Stimulated activated naive B cell treated with anti-CD40 and anti-IgM and Interleukin-4, amounts not matched to agents 10 μg/mL and 1 μg/mL and 100 μg/mL, for 72 hours (primary cell): Measurements from ENCODE around the gene TENM4.

Experiments used
- ATAC-seq, 2 donors: fragments of 150-1000 bp; cut with Tn5 transposase; replicated peaks; 2 replicates each; pipeline ENCODE4 v1.10.0; 2021; ENCODE audit warnings: moderate library complexity in 1 of 2
- DNase-seq: peaks from one replicate; pipeline ENCODE4 v3.0.0; 2021
- H3K27ac Mint-ChIP-seq: one replicate; pipeline ENCODE4 v1.8.0; 2022; ENCODE audit warnings: mild to moderate bottlenecking, mixed read lengths
- H3K27me3 Mint-ChIP-seq, 2 donors: one replicate each; pipeline ENCODE4 v1.8.0; 2022; ENCODE audit warnings: mixed read lengths in 2 of 2
- H3K36me3 Mint-ChIP-seq, 2 donors: one replicate each; pipeline ENCODE4 v1.8.0; 2022; ENCODE audit warnings: mixed read lengths in 2 of 2, mild to moderate bottlenecking in 1 of 2
- H3K4me1 Mint-ChIP-seq, 2 donors: one replicate each; pipeline ENCODE4 v1.8.0; 2022; ENCODE audit warnings: mixed read lengths in 2 of 2, mild to moderate bottlenecking in 1 of 2
- H3K4me3 Mint-ChIP-seq, 2 donors: one replicate each; pipeline ENCODE4 v1.8.0; 2022; ENCODE audit warnings: mild to moderate bottlenecking in 2 of 2, mixed read lengths in 2 of 2, moderate library complexity in 1 of 2
- H3K9me3 Mint-ChIP-seq, 2 donors: one replicate each; pipeline ENCODE4 v1.8.0; 2022; ENCODE audit warnings: mixed read lengths in 2 of 2, mild to moderate bottlenecking in 1 of 2

The TENM4 gene

GRCh38 chr11:78967811-78968210, 473.0 kb downstream of the TENM4 start:
- H3K27me3 Mint-ChIP-seq: peaks cover 20 to 30% of the 10 kb centered on the region in 2 donors
- no peak overlapping the region for H3K27ac Mint-ChIP-seq
- H3K4me1 Mint-ChIP-seq: no peaks in the 10 kb centered on the region
- no peak for DNase-seq
- H3K36me3 Mint-ChIP-seq: no peaks in the 10 kb centered on the region
- no peak overlapping the region for H3K4me3 Mint-ChIP-seq
- no peaks in the 10 kb centered on the region for H3K9me3 Mint-ChIP-seq
- ATAC-seq: no peak

- Mint-ChIP-seq H3K27ac (no peak overlapping the region), H3K27me3 (peaks cover 39 to 53% of the 10 kb centered on the region in 2 donors), H3K4me3 (no peak overlapping the region), H3K9me3 (no peaks in the 10 kb centered on the region), H3K36me3 (no peaks in the 10 kb centered on the region), H3K4me1 (peaks cover 2 to 8% of the 10 kb centered on the region in 2 donors)
- no peak for DNase-seq
- no peak for ATAC-seq
Measured at GRCh38 chr11:78965432-78965831, 475.4 kb downstream of the TENM4 start.

- Mint-ChIP-seq H3K27ac (no peak overlapping the region), H3K4me3 (no peak overlapping the region), H3K4me1 (peaks cover 2 to 8% of the 10 kb centered on the region in 2 donors), H3K27me3 (peaks cover 35 to 55% of the 10 kb centered on the region in 2 donors), H3K36me3 (no peaks in the 10 kb centered on the region), H3K9me3 (no peaks in the 10 kb centered on the region)
- ATAC-seq (no peak), DNase-seq (no peak)
Measured at GRCh38 chr11:78961937-78962701, 478.7 kb downstream of the TENM4 start.

- ATAC-seq: peak; percentile 23 to 38
- Mint-ChIP-seq H3K9me3 (no peaks in the 10 kb centered on the region), H3K4me3 (no peak overlapping the region)
Measured at GRCh38 chr11:78961247-78961646, 479.6 kb downstream of the TENM4 start.

GRCh38 chr11:78958444-78958843, 482.4 kb downstream of the TENM4 start:
- H3K27ac Mint-ChIP-seq: no peak overlapping the region
- no peaks in the 10 kb centered on the region for H3K9me3 Mint-ChIP-seq
- no peak for ATAC-seq
- H3K27me3 Mint-ChIP-seq: peaks cover 27 to 47% of the 10 kb centered on the region in 2 donors
- no peaks in the 10 kb centered on the region for H3K36me3 Mint-ChIP-seq
- H3K4me3 Mint-ChIP-seq: no peak overlapping the region
- no peak for DNase-seq
- H3K4me1 Mint-ChIP-seq: peaks cover 2 to 8% of the 10 kb centered on the region in 2 donors

More at GRCh38 chr11:78961247-78961646, 479.6 kb downstream of the TENM4 start:
- no peak for DNase-seq
- no peaks in the 10 kb centered on the region for H3K36me3 Mint-ChIP-seq
- H3K27me3 Mint-ChIP-seq: peaks cover 30 to 52% of the 10 kb centered on the region in 2 donors
- H3K27ac Mint-ChIP-seq: no peak overlapping the region
- peaks cover 2 to 8% of the 10 kb centered on the region in 2 donors for H3K4me1 Mint-ChIP-seq

- H3K27me3 Mint-ChIP-seq: peaks cover 25 to 45% of the 10 kb centered on the region in 2 donors
Measured at GRCh38 chr11:78957476-78958245, 483.2 kb downstream of the TENM4 start.

GRCh38 chr11:78954696-78955095, 486.1 kb downstream of the TENM4 start:
- no peak for DNase-seq
- Mint-ChIP-seq H3K4me1 (no peaks in the 10 kb centered on the region), H3K27me3 (peaks cover 12 to 24% of the 10 kb centered on the region in 2 donors), H3K4me3 (no peak overlapping the region), H3K9me3 (no peaks in the 10 kb centered on the region), H3K36me3 (no peaks in the 10 kb centered on the region), H3K27ac (no peak overlapping the region)
- ATAC-seq: no peak

More at GRCh38 chr11:78957476-78958245, 483.2 kb downstream of the TENM4 start:
- Mint-ChIP-seq H3K4me1 (peaks cover 2 to 8% of the 10 kb centered on the region in 2 donors), H3K9me3 (no peaks in the 10 kb centered on the region), H3K36me3 (no peaks in the 10 kb centered on the region), H3K27ac (no peak overlapping the region), H3K4me3 (no peak overlapping the region)
- ATAC-seq: no peak
- no peak for DNase-seq

- H3K4me1 Mint-ChIP-seq: no peaks in the 10 kb centered on the region
- no peaks in the 10 kb centered on the region for H3K36me3 Mint-ChIP-seq
- H3K4me3 Mint-ChIP-seq: no peak overlapping the region
- no peak for DNase-seq
- H3K9me3 Mint-ChIP-seq: no peaks in the 10 kb centered on the region
- peaks cover 10 to 20% of the 10 kb centered on the region in 2 donors for H3K27me3 Mint-ChIP-seq
- no peak for ATAC-seq
- H3K27ac Mint-ChIP-seq: no peak overlapping the region
Measured at GRCh38 chr11:78954261-78954660, 486.6 kb downstream of the TENM4 start.

GRCh38 chr11:78952890-78953289, 487.9 kb downstream of the TENM4 start:
- ATAC-seq (no peak), DNase-seq (no peak)
- Mint-ChIP-seq H3K27me3 (peaks cover 10 to 20% of the 10 kb centered on the region in 2 donors), H3K27ac (no peak overlapping the region), H3K36me3 (no peaks in the 10 kb centered on the region), H3K4me1 (no peaks in the 10 kb centered on the region), H3K9me3 (no peaks in the 10 kb centered on the region), H3K4me3 (no peak overlapping the region)

- Mint-ChIP-seq H3K9me3 (no peaks in the 10 kb centered on the region), H3K4me3 (no peak overlapping the region), H3K4me1 (no peaks in the 10 kb centered on the region), H3K27ac (no peak overlapping the region), H3K27me3 (peaks cover 10 to 20% of the 10 kb centered on the region in 2 donors), H3K36me3 (no peaks in the 10 kb centered on the region)
- ATAC-seq (no peak), DNase-seq (no peak)
Measured at GRCh38 chr11:78952175-78952574, 488.7 kb downstream of the TENM4 start.

- DNase-seq (no peak), ATAC-seq (no peak)
- Mint-ChIP-seq H3K4me3 (no peak overlapping the region), H3K4me1 (no peaks in the 10 kb centered on the region), H3K36me3 (no peaks in the 10 kb centered on the region), H3K27me3 (peaks cover 7 to 15% of the 10 kb centered on the region in 2 donors), H3K27ac (no peak overlapping the region), H3K9me3 (peaks cover 0 to 2% of the 10 kb centered on the region in 2 donors)
Measured at GRCh38 chr11:78949976-78950690, 490.7 kb downstream of the TENM4 start.

- no peaks in the 10 kb centered on the region for H3K36me3 Mint-ChIP-seq
- peaks cover 0 to 2% of the 10 kb centered on the region in 2 donors for H3K9me3 Mint-ChIP-seq
- no peaks in the 10 kb centered on the region for H3K4me1 Mint-ChIP-seq
- H3K27ac Mint-ChIP-seq: no peak overlapping the region
- DNase-seq (no peak), ATAC-seq (no peak)
- peaks cover 5 to 9% of the 10 kb centered on the region in 2 donors for H3K27me3 Mint-ChIP-seq
- H3K4me3 Mint-ChIP-seq: no peak overlapping the region
Measured at GRCh38 chr11:78946945-78947902, 493.6 kb downstream of the TENM4 start.

GRCh38 chr11:78943841-78944240, 497.0 kb downstream of the TENM4 start:
- Mint-ChIP-seq H3K9me3 (peaks cover 0 to 2% of the 10 kb centered on the region in 2 donors), H3K36me3 (no peaks in the 10 kb centered on the region), H3K27ac (no peak overlapping the region), H3K4me1 (no peaks in the 10 kb centered on the region), H3K4me3 (no peak overlapping the region), H3K27me3 (peaks cover 8 to 13% of the 10 kb centered on the region in 2 donors)
- ATAC-seq: no peak
- DNase-seq: no peak
